Non-pigmented ciliary epithelial cell (primary cell): ENCODE data around the gene ITPR2.
A peak's percentile ranks its signal among the peaks of the same experiment; 100 is the strongest.
"Not testable (repeated sequence)": the region's sequence is repeated elsewhere in the genome, so short reads cannot be mapped to it uniquely, and the experiment has no call there.

Experiments used
- DNase-seq: peaks from one replicate; pipeline ENCODE4 v3.0.0-alpha.2; 2010; ENCODE audit warnings: low read depth

Gene ITPR2

DNA sequence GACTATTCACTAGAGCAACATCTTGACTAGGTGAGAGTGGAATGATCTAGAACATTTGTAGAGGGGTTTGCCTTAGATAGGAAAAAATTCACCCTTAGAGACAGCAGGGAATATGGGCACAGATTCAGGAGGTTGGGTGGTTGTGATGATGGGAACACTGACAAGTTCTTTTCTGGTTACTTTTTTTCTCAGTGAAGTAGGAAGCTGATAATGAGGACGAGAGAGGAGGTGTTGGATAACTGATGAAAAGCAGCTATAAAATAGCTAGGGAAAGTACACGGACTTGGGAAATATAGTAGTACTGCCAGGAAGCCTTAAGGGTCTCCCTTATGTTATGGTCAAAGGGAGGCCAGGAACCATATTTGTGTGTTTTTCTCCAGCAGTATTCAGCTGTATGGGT is 387.1 kb downstream of the ITPR2 start:
- DNase-seq, result no peak

DNA sequence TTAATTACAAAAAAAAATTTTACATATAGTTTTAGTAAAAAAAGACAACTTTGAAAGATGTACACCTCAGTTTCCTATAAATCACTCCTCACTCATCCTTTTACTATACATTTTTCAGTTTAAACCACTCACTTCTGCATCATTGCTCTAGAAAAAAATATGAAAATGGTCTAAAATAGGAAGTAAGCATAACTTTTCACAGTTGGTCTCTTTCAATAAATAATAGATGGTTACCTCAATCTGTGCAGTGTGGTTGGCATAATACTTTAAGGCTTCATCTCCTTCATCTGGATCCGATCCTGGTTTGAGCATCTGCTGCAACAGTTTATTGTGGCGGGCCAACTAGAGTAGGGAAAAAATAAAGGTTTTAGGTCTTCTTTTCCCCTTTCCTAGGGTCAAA is 389.7 kb downstream of the ITPR2 start:
- no peak for DNase-seq

GRCh38 chr12:26441434-26441833 is 391.6 kb downstream of the ITPR2 start:
- DNase-seq, result no peak

- no peak for DNase-seq
Observed at GRCh38 chr12:26435069-26435404, 398.0 kb downstream of the ITPR2 start.

GRCh38 chr12:26434299-26435068 is 398.5 kb downstream of the ITPR2 start:
- DNase-seq, result peak; percentile 22

GRCh38 chr12:26433701-26434100 is 399.3 kb downstream of the ITPR2 start:
- DNase-seq, result not testable (repeated sequence)

DNA sequence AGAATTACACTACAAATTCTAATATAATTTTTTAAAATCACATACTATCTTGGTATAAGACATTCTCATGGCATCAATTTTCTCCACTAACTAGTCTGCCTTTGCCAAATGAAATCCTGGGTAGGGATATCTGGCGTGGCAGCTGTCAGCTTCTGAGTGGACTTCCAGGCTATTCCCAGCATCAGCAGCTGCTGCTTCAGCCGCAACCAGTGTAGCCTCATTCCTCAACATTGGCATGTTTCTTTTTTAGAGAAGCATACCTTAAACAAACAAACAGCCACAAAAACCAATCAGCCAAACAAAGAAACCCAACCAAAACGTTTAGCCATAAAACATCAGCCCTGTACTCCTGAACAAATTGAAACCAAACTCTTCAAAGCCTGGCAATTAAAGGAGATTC is 401.8 kb downstream of the ITPR2 start:
- no peak for DNase-seq

- not testable (repeated sequence) for DNase-seq
Observed at GRCh38 chr12:26430596-26430995, 402.4 kb downstream of the ITPR2 start.

GRCh38 chr12:26429070-26429691 is 403.8 kb downstream of the ITPR2 start:
- DNase-seq, result no peak

DNA sequence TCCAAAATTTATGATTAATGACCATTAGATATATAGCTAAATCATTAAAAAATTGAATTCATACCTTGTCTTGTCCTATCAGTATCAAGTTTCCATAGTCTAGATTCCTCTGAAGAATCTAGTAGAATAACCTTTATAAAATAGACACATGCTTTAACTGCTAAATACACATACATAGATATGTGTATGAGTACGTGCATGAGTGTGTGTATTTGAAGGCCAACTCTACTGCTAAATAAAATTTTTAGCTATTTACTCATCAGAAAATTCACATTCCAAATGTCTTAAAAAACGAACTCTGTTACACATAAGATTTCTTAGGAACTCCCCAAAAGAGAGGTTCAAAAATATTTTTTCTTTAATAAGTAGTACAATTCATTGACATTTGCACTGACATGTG is 404.6 kb downstream of the ITPR2 start:
- DNase-seq, result no peak

DNA sequence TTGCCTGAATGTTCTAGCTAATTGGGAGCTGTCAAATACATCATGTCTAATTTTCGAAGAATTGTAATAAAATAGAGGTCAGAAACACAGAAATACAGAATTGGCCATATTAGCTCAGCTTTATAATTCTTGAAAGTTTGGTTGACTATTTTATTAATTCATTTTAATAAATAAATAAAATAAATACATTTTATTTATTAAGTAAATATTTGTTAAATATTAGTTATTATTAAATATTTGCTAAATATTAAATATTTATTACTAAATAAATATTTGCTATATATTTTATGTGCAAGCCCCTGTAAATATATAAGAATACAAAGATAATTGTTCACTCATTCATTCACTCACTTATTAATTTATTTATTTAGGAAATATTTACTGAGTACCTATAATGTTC is 406.3 kb downstream of the ITPR2 start:
- DNase-seq, result no peak

DNA sequence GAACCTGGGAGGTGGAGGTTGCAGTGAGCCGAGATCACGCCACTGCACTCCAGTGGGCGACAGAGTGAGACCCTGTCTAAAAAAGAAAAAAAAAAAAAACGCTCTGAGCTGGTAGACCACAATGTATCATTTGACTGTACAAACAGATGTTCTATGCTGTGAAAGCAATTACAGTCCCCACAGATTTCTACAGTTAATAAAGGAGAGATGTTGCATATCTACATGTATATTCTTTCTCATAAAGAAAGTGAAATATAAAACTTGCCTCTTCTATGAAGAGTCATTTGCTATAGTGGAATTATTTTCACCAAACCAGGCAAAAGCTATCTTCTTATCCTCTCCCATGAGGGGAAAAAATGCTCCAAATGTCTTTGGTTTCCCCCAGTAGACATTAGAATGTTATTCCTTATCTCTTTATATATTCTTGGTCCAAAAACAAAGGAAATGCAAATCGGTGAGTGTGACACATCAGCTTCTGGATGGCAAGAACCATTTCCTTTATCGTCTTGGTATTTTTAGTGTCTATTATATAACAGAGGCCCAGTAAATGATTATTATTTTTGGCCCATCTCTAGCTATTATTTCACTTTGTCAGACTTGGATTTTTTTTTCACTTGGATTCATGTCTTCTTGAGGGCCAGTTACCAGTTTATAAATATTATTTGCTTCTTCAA is 407.3 kb downstream of the ITPR2 start:
- DNase-seq, result no peak

GRCh38 chr12:26422839-26423398 is 410.1 kb downstream of the ITPR2 start:
- DNase-seq, result no peak

DNA sequence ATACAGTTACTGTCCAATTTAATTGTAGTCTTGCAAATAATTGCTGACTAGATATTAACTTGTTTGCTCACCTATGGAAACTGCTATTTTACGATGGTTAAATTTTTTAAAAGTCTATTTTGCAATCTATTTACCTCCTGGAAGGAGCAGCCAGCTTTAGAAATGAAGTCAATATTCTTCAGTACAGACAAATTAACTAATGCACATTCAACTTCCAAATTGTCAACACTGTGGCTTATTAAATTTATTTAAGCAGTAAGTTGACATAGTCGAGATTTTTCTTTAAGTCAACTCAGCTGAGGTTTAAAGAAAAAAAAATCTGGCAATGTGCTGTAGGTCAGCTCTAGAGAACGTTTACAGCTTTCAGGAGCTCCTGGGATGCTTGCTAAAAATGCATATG is 416.4 kb downstream of the ITPR2 start:
- no peak for DNase-seq

DNA sequence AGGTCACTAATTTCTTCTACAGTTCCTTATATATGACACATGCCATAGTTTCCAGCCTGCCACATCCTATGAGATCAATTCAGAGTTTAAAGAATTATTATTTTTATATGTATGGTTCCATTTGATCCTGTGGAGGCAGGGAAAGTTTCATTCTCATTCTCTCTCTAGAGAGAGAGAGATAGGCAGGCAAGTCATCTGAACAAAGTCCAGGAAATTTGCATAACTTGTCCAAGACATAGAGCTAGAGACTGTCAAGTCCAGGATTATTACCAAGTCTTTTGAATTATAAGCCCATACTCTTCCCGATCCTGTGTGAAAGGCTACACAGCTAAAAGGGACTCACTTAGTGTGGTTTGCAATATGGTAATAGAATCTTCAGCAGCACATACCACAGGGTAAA is 422.3 kb downstream of the ITPR2 start:
- DNase-seq, result no peak

DNA sequence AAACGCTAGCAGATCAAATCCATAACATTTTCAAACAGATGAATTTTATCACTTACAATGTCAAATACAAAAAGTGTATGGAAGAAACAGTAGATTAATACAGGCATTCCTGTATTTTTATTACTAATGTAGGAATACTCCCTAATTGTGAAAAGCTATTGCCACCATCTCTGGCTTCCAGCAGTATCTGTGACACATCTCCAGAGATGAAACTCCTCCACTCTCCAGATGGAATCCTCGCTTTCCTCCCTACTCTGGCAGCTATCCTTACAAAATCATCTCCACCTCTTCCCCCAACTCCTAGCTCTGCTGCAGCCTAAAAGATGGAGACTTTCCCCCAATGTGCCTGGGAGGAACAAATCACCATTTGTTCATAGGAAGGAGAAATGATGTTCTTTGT is 426.2 kb downstream of the ITPR2 start:
- no peak for DNase-seq

- DNase-seq, result no peak
Observed at GRCh38 chr12:26406391-26406790, 426.6 kb downstream of the ITPR2 start.

- DNase-seq, result no peak
Observed at GRCh38 chr12:26403601-26404000, 429.4 kb downstream of the ITPR2 start.

GRCh38 chr12:26402648-26403047 is 430.3 kb downstream of the ITPR2 start:
- no peak for DNase-seq

DNA sequence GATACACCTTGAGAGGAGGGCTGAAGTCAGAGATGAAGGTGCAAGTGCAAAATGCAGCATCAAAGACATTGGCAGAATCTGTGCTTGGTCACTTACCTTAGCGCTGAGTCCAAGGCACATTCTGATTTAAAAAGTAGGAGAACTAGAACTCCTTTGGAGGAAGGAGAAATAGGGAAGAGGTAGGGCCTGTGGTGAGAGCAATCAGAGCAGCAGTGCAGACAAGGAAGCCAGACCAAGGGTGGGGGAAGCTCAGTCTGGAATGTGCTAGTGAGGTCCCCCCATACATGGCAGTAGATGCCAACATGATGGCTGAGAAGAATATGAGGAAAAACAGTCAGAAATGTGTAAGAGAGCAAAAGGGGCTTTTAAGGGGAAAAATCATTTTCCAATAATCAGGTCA is 431.1 kb downstream of the ITPR2 start:
- DNase-seq, result no peak

DNA sequence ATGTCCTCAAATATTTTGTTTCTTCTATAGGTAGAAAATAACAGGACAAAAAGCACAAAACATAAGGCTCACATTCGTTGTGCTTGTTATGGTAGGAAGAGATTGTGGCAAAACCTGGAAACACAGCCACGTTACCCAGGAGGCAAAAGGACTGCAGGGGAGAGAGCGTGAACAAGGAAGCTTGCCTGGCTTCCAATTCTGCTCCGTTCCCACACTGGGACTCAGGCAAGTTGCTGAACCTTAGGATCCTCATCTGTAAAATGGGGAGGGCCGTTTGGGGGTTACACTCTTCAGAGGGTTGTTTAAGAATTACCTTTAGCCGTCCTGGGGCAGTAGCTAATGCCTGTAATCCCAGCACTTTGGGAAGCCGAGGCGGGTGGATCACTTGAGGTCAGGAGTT is 432.4 kb downstream of the ITPR2 start:
- DNase-seq, result no peak

DNA sequence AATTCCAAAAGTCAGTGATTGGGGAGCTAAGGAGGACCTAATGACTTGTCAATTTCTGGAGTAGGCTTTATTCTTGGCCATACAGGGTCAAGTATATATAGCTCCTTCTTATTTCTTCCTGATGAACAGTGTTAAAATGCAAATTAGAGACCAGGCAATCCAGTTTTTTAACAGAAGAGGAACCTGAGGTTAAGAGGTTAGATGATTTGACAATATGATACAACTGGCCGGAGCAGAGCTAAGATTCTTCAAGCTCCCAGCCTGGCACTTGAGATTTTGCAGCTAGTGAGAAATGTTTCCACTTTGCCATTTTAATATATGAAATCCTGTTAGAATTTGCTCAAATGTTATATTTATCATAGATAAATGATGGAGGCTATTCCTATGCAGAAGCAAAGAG is 433.6 kb downstream of the ITPR2 start:
- no peak for DNase-seq

DNA sequence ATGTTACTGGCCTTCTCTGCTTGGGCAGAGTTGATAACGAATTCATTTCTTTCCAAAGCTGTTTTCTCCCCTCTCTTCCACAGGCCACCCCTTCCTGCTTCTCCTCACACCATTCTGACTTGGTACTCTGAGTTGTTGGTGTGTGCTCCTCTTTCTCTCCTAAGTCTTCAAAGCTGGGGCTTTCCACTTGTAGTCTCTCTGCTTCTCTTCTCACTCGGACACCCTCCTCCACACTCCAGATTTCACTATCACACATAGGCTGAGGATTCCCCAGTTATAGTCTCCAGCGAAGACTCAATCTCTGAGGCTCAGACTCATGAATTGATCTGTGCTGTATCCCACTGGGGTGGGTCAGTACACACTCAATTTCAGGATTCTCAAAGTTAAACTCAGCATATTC is 436.6 kb downstream of the ITPR2 start:
- no peak for DNase-seq
